ENCODE data around the gene PPP1R3C.

Gene PPP1R3C

DNA sequence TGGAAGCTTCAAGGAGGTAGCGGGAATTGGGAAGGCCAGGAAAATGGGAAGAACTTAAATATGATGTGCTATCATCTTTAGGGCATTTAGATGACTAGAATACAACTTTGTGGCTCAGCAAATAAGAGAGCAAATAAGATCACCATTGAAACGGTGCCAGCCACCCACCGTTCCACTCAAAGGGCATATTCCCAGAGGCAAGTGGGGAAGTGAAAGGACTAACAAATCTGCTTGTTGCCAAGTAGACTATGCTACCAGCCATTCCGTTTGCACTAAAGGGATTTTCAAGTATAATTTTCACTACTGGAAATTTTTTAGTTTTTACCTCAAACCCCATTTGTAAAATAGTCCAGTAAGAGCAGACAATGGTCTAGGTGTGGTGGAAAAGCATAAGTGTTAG is 4.0 kb upstream of the PPP1R3C start:
- no peak for DNase-seq (ENCODE audit: low read depth, low spot score)
- Histone ChIP-seq H3K9me3 (ENCODE audit: insufficient read depth, low read length) (no peaks in the 10 kb centered on the region), H3K4me3 (ENCODE audit: insufficient read length, low read depth) (no peak overlapping the region)

DNA sequence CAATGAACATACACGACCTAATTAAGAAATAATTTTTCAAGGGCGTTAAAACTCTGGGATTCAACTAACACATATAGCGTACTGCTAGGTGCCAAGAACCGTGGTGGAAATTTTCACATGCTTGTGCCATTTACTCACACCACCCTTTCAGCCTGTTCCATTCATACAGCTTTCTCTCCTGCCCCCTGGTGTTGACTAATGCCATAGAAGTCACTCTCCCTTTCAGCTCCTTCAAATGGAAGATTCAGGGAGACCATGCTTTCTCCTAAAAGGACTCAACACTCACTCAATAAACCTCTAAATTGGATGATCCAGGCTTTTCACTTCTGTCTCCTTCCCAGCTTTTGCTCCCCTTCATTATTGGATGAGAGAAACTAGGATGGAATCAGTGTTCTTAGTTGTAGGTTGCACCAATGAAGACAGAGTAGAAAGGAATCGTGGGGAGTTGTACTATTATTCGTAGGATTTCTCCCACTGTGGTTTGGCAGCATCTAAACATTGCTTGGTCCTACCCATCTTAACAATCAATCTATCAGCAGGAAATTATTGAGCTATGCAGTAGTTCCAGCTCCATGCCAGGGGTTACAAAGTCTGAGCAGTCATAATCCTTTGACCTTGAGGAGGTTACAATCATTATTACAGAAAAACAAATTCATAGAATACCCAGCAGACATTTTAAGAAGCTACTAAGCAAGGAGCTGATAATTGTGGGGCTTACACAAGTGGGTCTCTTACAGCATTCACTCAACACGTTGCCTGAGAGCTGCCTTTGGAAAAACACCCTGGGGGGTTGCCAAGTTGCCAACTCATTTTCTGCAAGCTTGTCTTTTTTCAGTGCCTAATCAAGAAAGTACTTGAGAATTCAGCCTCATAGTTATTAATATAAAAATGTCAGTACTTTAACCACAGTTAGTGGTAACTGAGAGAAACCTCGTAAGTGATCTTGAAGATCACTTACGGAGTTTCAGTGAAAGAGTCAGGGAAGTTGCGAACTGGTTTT is 2.8 kb upstream of the PPP1R3C start:
- Histone ChIP-seq H3K36me3 (ENCODE audit: insufficient read depth, insufficient read length, low read length) (peaks cover under 1% of the 10 kb centered on the region), H3K9ac (ENCODE audit: insufficient read length, low read depth) (no peak overlapping the region), H3K9me3 (ENCODE audit: insufficient read depth, low read length) (no peaks in the 10 kb centered on the region), H3K27me3 (ENCODE audit: insufficient read depth, insufficient read length) (peaks cover 4% of the 10 kb centered on the region), H3K4me3 (ENCODE audit: insufficient read length, low read depth) (no peak overlapping the region), H3K4me1 (ENCODE audit: insufficient read depth, insufficient read length) (no peaks in the 10 kb centered on the region)
- DNase-seq (ENCODE audit: low read depth, low spot score), result peak; percentile 28
- TF ChIP-seq SUZ12 (IDR thresholded peaks at IDR 0.05; ENCODE audit: extremely low read depth, insufficient read depth, insufficient read length) (no peak), YY1 (IDR thresholded peaks at IDR 0.05; ENCODE audit: insufficient read depth, insufficient read length) (no peak), ZNF274 (IDR thresholded peaks at IDR 0.05; ENCODE audit: low read depth, low read length) (no peak)

More for the DNA sequence above, 4.0 kb upstream of the PPP1R3C start:
- Histone ChIP-seq H3K27me3 (ENCODE audit: insufficient read depth, insufficient read length) (peaks cover 4% of the 10 kb centered on the region), H3K9ac (ENCODE audit: insufficient read length, low read depth) (no peak overlapping the region), H3K36me3 (ENCODE audit: insufficient read depth, insufficient read length, low read length) (no peaks in the 10 kb centered on the region), H3K4me1 (ENCODE audit: insufficient read depth, insufficient read length) (no peaks in the 10 kb centered on the region)
- TF ChIP-seq SUZ12 (IDR thresholded peaks at IDR 0.05; ENCODE audit: extremely low read depth, insufficient read depth, insufficient read length) (no peak), ZNF274 (IDR thresholded peaks at IDR 0.05; ENCODE audit: low read depth, low read length) (no peak), YY1 (IDR thresholded peaks at IDR 0.05; ENCODE audit: insufficient read depth, insufficient read length) (no peak)

DNA sequence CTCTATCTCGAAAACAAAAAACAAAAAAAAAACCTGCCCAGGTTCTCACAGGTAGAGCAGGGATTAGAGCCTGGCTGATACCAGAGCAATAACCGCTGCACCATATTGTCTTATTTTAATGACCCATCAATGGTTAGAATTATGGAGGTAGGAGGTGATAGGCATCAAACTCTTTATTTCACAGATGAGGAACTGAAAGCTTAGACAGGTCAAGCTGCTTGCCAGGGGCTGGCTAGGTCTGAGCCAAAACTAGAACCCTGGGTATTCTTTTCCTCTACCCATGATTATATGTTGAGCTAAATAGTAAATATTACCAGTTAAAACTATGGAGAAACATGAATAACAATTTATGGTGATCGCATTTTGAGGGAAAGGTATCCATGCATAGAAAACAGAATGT is 2.0 kb upstream of the PPP1R3C start:
- peaks cover 9% of the 10 kb centered on the region for H3K36me3 ChIP-seq (ENCODE audit: insufficient read depth, insufficient read length, low read length)
- no peak overlapping the region for H3K4me3 ChIP-seq (ENCODE audit: insufficient read length, low read depth)
- no peak for DNase-seq (ENCODE audit: low read depth, low spot score)
- TF ChIP-seq YY1 (IDR thresholded peaks at IDR 0.05; ENCODE audit: insufficient read depth, insufficient read length) (no peak), ZNF274 (IDR thresholded peaks at IDR 0.05; ENCODE audit: low read depth, low read length) (no peak), SUZ12 (IDR thresholded peaks at IDR 0.05; ENCODE audit: extremely low read depth, insufficient read depth, insufficient read length) (no peak)
- peaks cover 4% of the 10 kb centered on the region for H3K27me3 ChIP-seq (ENCODE audit: insufficient read depth, insufficient read length)
- no peaks in the 10 kb centered on the region for H3K9me3 ChIP-seq (ENCODE audit: insufficient read depth, low read length)
- no peaks in the 10 kb centered on the region for H3K4me1 ChIP-seq (ENCODE audit: insufficient read depth, insufficient read length)
- no peak overlapping the region for H3K9ac ChIP-seq (ENCODE audit: insufficient read length, low read depth)

DNA sequence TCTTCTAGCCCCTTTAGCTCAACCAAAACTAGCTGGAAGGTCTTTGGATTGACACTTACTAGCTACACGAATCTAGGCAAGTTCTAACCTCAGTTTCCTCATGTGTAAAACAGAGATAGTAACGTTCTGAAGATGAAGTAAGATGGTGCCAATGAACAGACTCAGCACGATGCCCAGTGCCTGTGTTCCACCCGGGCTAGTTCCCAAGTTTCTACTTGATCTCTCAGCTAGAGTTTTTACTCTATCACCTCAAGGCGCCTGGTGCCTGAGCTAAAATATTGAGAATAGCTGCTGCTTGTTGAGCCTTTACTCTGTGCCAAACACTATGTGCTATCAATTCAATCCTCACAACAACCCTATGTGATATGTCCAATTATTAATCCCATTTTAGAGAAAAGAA is 1.4 kb upstream of the PPP1R3C start:
- H3K4me1 ChIP-seq (ENCODE audit: insufficient read depth, insufficient read length), result no peaks in the 10 kb centered on the region
- no peak overlapping the region for H3K9ac ChIP-seq (ENCODE audit: insufficient read length, low read depth)
- peaks cover 11% of the 10 kb centered on the region for H3K36me3 ChIP-seq (ENCODE audit: insufficient read depth, insufficient read length, low read length)
- no peak for DNase-seq (ENCODE audit: low read depth, low spot score)
- no peak for TF ChIP-seq YY1 (IDR thresholded peaks at IDR 0.05; ENCODE audit: insufficient read depth, insufficient read length)
- no peak for TF ChIP-seq SUZ12 (IDR thresholded peaks at IDR 0.05; ENCODE audit: extremely low read depth, insufficient read depth, insufficient read length)
- H3K9me3 ChIP-seq (ENCODE audit: insufficient read depth, low read length), result no peaks in the 10 kb centered on the region
- H3K4me3 ChIP-seq (ENCODE audit: insufficient read length, low read depth), result no peak overlapping the region
- H3K27me3 ChIP-seq (ENCODE audit: insufficient read depth, insufficient read length), result peaks cover 4% of the 10 kb centered on the region

DNA sequence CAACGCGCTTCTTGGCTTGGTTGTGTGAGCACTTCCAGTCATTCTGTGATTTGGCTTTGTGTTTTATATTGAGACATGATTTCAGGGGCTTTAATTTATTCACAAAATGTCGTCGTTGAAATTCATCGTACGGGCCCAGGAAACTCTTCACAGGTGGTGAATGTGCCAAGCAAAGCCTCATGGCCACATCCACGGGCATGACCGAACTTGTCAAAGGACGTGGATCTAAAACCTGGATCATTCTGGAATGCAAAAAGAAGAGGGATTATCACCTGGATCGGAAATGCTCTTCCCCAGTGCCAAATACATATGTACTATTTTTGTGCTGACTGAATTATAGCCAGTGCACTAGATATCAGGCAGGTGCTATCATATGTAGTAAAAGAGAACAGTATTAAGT is 2.2 kb downstream of the PPP1R3C start:
- TF ChIP-seq ZNF274 (IDR thresholded peaks at IDR 0.05; ENCODE audit: low read depth, low read length), result no peak
- TF ChIP-seq YY1 (IDR thresholded peaks at IDR 0.05; ENCODE audit: insufficient read depth, insufficient read length), result no peak
- no peak for TF ChIP-seq SUZ12 (IDR thresholded peaks at IDR 0.05; ENCODE audit: extremely low read depth, insufficient read depth, insufficient read length)

DNA sequence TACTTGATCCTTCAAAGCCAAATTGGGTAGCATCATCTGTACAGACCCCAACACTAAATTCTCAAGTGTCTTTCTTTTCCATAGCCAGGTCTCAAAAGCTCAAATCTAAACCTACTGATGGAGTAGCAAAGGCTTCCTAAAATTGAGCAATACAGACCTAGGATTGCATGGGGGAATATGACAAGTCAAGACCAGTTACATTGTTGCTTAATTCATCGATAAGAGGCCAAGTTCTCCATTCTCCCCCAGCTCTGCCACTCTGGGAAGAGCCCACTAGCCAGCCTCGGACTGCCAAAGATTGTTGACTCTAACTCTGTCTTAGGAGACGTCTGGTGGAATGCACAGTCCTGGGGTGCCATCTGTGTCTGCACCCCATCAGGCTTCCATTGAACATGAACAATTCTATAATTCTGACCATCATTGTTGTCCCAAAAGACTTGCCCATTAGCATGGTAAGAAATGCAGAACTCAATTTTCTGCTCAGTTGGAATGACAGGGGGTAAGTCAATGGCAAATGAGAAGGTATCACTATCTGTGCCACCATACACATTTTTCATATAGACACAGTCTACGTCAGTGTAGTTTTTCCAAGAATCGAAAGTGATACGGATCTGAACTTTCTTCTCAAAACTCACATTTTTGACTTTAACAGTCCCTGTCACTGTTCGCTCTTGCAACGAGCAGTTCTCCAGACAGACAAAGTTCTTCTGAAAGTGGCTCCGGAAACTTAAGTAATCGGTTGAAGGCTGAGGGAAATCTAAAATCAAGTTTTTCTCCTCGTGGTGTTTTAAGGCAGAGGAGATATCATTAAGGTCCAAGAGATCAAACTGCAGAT is 2.9 kb downstream of the PPP1R3C start:
- no peak overlapping the region for H3K9ac ChIP-seq (ENCODE audit: insufficient read length, low read depth)
- no peak for DNase-seq (ENCODE audit: low read depth, low spot score)
- peaks cover 4% of the 10 kb centered on the region for H3K27me3 ChIP-seq (ENCODE audit: insufficient read depth, insufficient read length)
- TF ChIP-seq YY1 (IDR thresholded peaks at IDR 0.05; ENCODE audit: insufficient read depth, insufficient read length) (no peak), ZNF274 (IDR thresholded peaks at IDR 0.05; ENCODE audit: low read depth, low read length) (no peak), SUZ12 (IDR thresholded peaks at IDR 0.05; ENCODE audit: extremely low read depth, insufficient read depth, insufficient read length) (no peak)
- no peak overlapping the region for H3K4me3 ChIP-seq (ENCODE audit: insufficient read length, low read depth)
- no peaks in the 10 kb centered on the region for H3K4me1 ChIP-seq (ENCODE audit: insufficient read depth, insufficient read length)
- H3K36me3 ChIP-seq (ENCODE audit: insufficient read depth, insufficient read length, low read length), result peaks cover 11% of the 10 kb centered on the region
- no peaks in the 10 kb centered on the region for H3K9me3 ChIP-seq (ENCODE audit: insufficient read depth, low read length)

More for the DNA sequence above, 2.2 kb downstream of the PPP1R3C start:
- peaks cover 4% of the 10 kb centered on the region for H3K27me3 ChIP-seq (ENCODE audit: insufficient read depth, insufficient read length)
- no peak overlapping the region for H3K9ac ChIP-seq (ENCODE audit: insufficient read length, low read depth)
- H3K9me3 ChIP-seq (ENCODE audit: insufficient read depth, low read length), result no peaks in the 10 kb centered on the region
- DNase-seq (ENCODE audit: low read depth, low spot score), result no peak
- H3K36me3 ChIP-seq (ENCODE audit: insufficient read depth, insufficient read length, low read length), result peaks cover 11% of the 10 kb centered on the region
- H3K4me3 ChIP-seq (ENCODE audit: insufficient read length, low read depth), result no peak overlapping the region
- H3K4me1 ChIP-seq (ENCODE audit: insufficient read depth, insufficient read length), result no peaks in the 10 kb centered on the region

DNA sequence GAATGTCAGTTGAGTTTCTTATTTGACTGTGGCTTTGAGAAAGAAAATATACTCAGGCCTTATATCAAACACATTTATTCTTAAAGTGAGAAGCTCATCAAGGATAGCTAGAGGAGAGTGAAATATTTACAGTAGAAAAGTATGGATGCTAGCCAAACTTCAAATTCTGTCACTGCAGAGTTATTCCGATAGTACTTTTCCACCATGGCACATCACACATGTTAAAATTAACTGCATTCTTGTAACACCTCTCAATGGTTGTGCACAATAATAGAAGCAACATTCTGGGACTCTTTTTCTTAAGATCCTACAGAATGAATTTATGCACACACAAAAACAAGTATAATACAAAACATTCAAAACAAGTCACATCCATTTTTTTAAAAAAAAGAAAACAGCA is 4.5 kb downstream of the PPP1R3C start:
- no peak for DNase-seq (ENCODE audit: low read depth, low spot score)
- Histone ChIP-seq H3K4me1 (ENCODE audit: insufficient read depth, insufficient read length) (no peaks in the 10 kb centered on the region), H3K27me3 (ENCODE audit: insufficient read depth, insufficient read length) (no peaks in the 10 kb centered on the region), H3K9me3 (ENCODE audit: insufficient read depth, low read length) (no peaks in the 10 kb centered on the region), H3K36me3 (ENCODE audit: insufficient read depth, insufficient read length, low read length) (peaks cover 11% of the 10 kb centered on the region), H3K4me3 (ENCODE audit: insufficient read length, low read depth) (no peak overlapping the region), H3K9ac (ENCODE audit: insufficient read length, low read depth) (no peak overlapping the region)
- TF ChIP-seq YY1 (IDR thresholded peaks at IDR 0.05; ENCODE audit: insufficient read depth, insufficient read length) (no peak), SUZ12 (IDR thresholded peaks at IDR 0.05; ENCODE audit: extremely low read depth, insufficient read depth, insufficient read length) (no peak), ZNF274 (IDR thresholded peaks at IDR 0.05; ENCODE audit: low read depth, low read length) (no peak)
